ENCODE measurements around the gene SETDB2. TPM values are rescaled to one million over a fixed set of nuclear protein-coding genes. Genes with fewer than 3 reads are reported as not detected.

SETDB2 gene
- total and polyA plus RNA-seq, 2 of the 4 experiments (the other 2 are of a cell fraction): 4.3 to 5.7 TPM

- peaks cover 7% of the 10 kb centered on the region for H3K9me1 ChIP-seq (ENCODE audit: insufficient read depth, low read length)
- no peak overlapping the region for H3K56ac ChIP-seq (ENCODE audit: extremely low read depth, insufficient read depth, low read length)
- in situ Hi-C loops (cut with MboI; ENCODE audit: low sequenced_read_pairs) (no loop called here), dilution Hi-C loops (cut with HindIII; ENCODE audit: low sequenced_read_pairs, unreplicated experiment) (no loop called here), intact Hi-C loops (cut with micrococcal nuclease) (no loop called here)
- no peaks in the 10 kb centered on the region for H3K27me3 ChIP-seq (ENCODE audit: control insufficient read depth, insufficient read depth, low read length)
- H2BK120ac ChIP-seq (ENCODE audit: low read depth, low read length): no peak overlapping the region
- CTCF ChIA-PET: interaction anchor here (0.6 kb wide), 1 partner anchor 13 kb away, joined by 3 read pairs; no protein-coding TSS in a partner anchor
- no peak overlapping the region for H2BK15ac ChIP-seq (ENCODE audit: low read depth, low read length)
- no peak overlapping the region for H2AK5ac ChIP-seq (ENCODE audit: low read depth, low read length)
- peaks cover 0 to 3% of the 10 kb centered on the region in 2 experiments; a peak in 2 of 4 replicates for H3K79me1 ChIP-seq (ENCODE audit: low read depth in 1 of 2, low read length in 2 of 2)
- no peak overlapping the region for H4K5ac ChIP-seq (ENCODE audit: low read depth, low read length)
- no peak overlapping the region for H2BK5ac ChIP-seq (ENCODE audit: low read depth, low read length, poor library complexity, severe bottlenecking)
- H2AFZ ChIP-seq (replicated peaks; ENCODE audit: low read length, poor library complexity): no peak overlapping the region
- no peak overlapping the region for H3K4me2 ChIP-seq (ENCODE audit: low read depth, low read length)
- H2BK20ac ChIP-seq (ENCODE audit: low read depth, low read length): no peak overlapping the region
- H3K14ac ChIP-seq (replicated peaks; ENCODE audit: low read depth, low read length): no peak overlapping the region
- no peaks in the 10 kb centered on the region for H4K20me1 ChIP-seq (ENCODE audit: insufficient read depth, low read length)
- DNase-seq (no peak), ATAC-seq (ENCODE audit: low read depth) (no peak)
- H3K4me3 ChIP-seq (ENCODE audit: insufficient read depth, low read depth, low read length): no peak overlapping the region
- H3K27ac ChIP-seq (ENCODE audit: insufficient read depth, low read length): no peak overlapping the region
- H3K9me3 ChIP-seq (ENCODE audit: control insufficient read depth, insufficient read depth, low read length): no peaks in the 10 kb centered on the region
- no CpG with 5 or more reads among the region's 7 CpGs for WGBS, 2 experiments (ENCODE audit: extremely low coverage in 2 of 2, insufficient read length in 1 of 2)
- no peak overlapping the region for H4K8ac ChIP-seq (ENCODE audit: low read depth in 2 of 2, low read length in 2 of 2)
- no peaks in the 10 kb centered on the region for H3K4me1 ChIP-seq (ENCODE audit: control insufficient read depth, insufficient read depth, low read length)
- no peak overlapping the region for H4K91ac ChIP-seq (ENCODE audit: insufficient read depth, low read depth, low read length)
- no peak overlapping the region for H3K18ac ChIP-seq (ENCODE audit: low read depth, low read length)
- H3K9ac ChIP-seq (ENCODE audit: low read depth, low read length): no peak overlapping the region
- H3K4ac ChIP-seq (ENCODE audit: low read depth, low read length): no peak overlapping the region
- peaks cover 14% of the 10 kb centered on the region for H3K36me3 ChIP-seq (ENCODE audit: control insufficient read depth, insufficient read depth, low read length)
- H3K23ac ChIP-seq (ENCODE audit: low read depth, low read length): no peak overlapping the region
- no peak overlapping the region for H2AK9ac ChIP-seq (replicated peaks; ENCODE audit: low read depth, low read length, poor library complexity)
- POLR2A ChIA-PET (ENCODE audit: unreplicated experiment): no interaction called here
- BruUV-seq (replicated peaks): no TSS peak
- TF ChIP-seq RCOR1 (IDR thresholded peaks at IDR 0.05; ENCODE audit: insufficient replicate concordance, low read length) (no peak), FOS (IDR thresholded peaks at IDR 0.05; ENCODE audit: low read depth, low read length) (no peak), BHLHE40 (IDR thresholded peaks at IDR 0.05; ENCODE audit: low read depth, low read length) (no peak), USF2 (IDR thresholded peaks at IDR 0.05; ENCODE audit: low read depth, low read length) (no peak), NFE2L2 (IDR thresholded peaks at IDR 0.05; ENCODE audit: low read depth, low read length) (no peak), CTCF (conservative IDR thresholded peaks at IDR 0.05; ENCODE audit: low read depth, low read length) (no peak), CEBPB (IDR thresholded peaks at IDR 0.05; ENCODE audit: low read depth, low read length) (no peak), POLR2A (IDR thresholded peaks at IDR 0.05; ENCODE audit: low read depth, low read length) (no peak), ELK1 (IDR thresholded peaks at IDR 0.05; ENCODE audit: borderline replicate concordance, low read depth, low read length) (no peak), CHD1 (IDR thresholded peaks at IDR 0.05; ENCODE audit: low read depth, low read length) (no peak), RFX5 (IDR thresholded peaks at IDR 0.05; ENCODE audit: low read depth, low read length) (no peak), MAZ (IDR thresholded peaks at IDR 0.05; ENCODE audit: borderline replicate concordance, low read depth, low read length) (no peak), SMC3 (IDR thresholded peaks at IDR 0.05; ENCODE audit: low read depth, low read length) (no peak), MXI1 (IDR thresholded peaks at IDR 0.05; ENCODE audit: borderline replicate concordance, low read depth, low read length) (no peak), RAD21 (IDR thresholded peaks at IDR 0.05; ENCODE audit: low read length) (no peak), MAFK (IDR thresholded peaks at IDR 0.05; ENCODE audit: low read depth, low read length) (no peak)
Observed at GRCh38 chr13:49536144-49536873, 92.2 kb downstream of the SETDB2 start.

All from IMR-90 (cell line).